Measurements from ENCODE around the gene HLA-DPB1.

DNA sequence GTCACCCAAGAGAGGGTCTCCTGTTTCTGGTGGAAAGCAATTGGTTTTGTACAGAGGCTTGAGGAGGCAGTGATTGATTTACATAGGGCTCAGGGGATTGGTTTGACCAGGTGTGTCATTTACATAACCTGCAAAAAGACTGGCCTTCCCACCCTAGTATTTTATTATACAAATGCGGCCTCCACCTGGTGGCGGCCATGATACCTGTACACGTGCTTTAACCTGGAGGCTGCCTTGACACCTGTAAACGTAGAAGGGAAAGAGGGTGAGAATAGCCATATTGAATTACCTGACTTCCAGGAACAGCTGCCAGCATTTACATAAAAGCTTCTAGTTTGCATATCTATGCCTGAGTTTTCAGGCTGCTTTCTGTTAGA, 48.7 kb downstream of the HLA-DPB1 start:
- no peak for TF ChIP-seq CTCF (conservative IDR thresholded peaks at IDR 0.05; ENCODE audit: low read depth, low read length)
- no peak for TF ChIP-seq POLR2A (IDR thresholded peaks at IDR 0.05; ENCODE audit: low read depth, low read length)
- TF ChIP-seq USF2 (IDR thresholded peaks at IDR 0.05; ENCODE audit: low read depth, low read length), result no peak
- no peak for TF ChIP-seq MAZ (IDR thresholded peaks at IDR 0.05; ENCODE audit: borderline replicate concordance, low read depth, low read length)
- no peak for TF ChIP-seq ELK1 (IDR thresholded peaks at IDR 0.05; ENCODE audit: borderline replicate concordance, low read depth, low read length)
- TF ChIP-seq MAFK (IDR thresholded peaks at IDR 0.05; ENCODE audit: low read depth, low read length), result no peak
- TF ChIP-seq FOS (IDR thresholded peaks at IDR 0.05; ENCODE audit: low read depth, low read length), result no peak
- TF ChIP-seq RFX5 (IDR thresholded peaks at IDR 0.05; ENCODE audit: low read depth, low read length), result no peak
- no peak for TF ChIP-seq RAD21 (IDR thresholded peaks at IDR 0.05; ENCODE audit: low read length)
- TF ChIP-seq RCOR1 (IDR thresholded peaks at IDR 0.05; ENCODE audit: insufficient replicate concordance, low read length), result no peak
- no peak for TF ChIP-seq BHLHE40 (IDR thresholded peaks at IDR 0.05; ENCODE audit: low read depth, low read length)
- TF ChIP-seq CEBPB (IDR thresholded peaks at IDR 0.05; ENCODE audit: low read depth, low read length), result no peak
- TF ChIP-seq SMC3 (IDR thresholded peaks at IDR 0.05; ENCODE audit: low read depth, low read length), result no peak

All from IMR-90 (cell line).